ENCODE data around the gene CLDND2. TPM values are rescaled to one million over a fixed set of nuclear protein-coding genes. Genes with fewer than 3 reads are reported as not detected.

CLDND2 gene
- total RNA-seq, 2 experiments from 2014 or later: 0.60 to 0.84 TPM

- Histone ChIP-seq H3K36me3 (ENCODE audit: insufficient read depth, low read length) (peaks cover 16% of the 10 kb centered on the region), H3K9me3 (ENCODE audit: control insufficient read depth in 1 of 2, insufficient read depth in 1 of 2, low read length in 2 of 2) (no peaks in the 10 kb centered on the region), H3K4me3 (ENCODE audit: low read length) (no peak overlapping the region), H3K4me1 (ENCODE audit: insufficient read depth, low read length) (peaks cover 8% of the 10 kb centered on the region), H3K27me3 (ENCODE audit: control insufficient read depth in 1 of 2, insufficient read depth in 2 of 2, low read length in 2 of 2) (no peaks in the 10 kb centered on the region), H3K27ac (ENCODE audit: low read depth in 1 of 2, low read length in 2 of 2) (no peak overlapping the region)
- Mint-ChIP-seq H3K9me3 (no peaks in the 10 kb centered on the region), H3K4me3 (peak overlapping the region; percentile 39), H3K36me3 (ENCODE audit: low read depth) (peaks cover 32% of the 10 kb centered on the region), H3K4me1 (ENCODE audit: low read depth) (peaks cover 24% of the 10 kb centered on the region), H3K27ac (peak overlapping the region; percentile 72), H3K27me3 (no peaks in the 10 kb centered on the region)
- TF ChIP-seq CTCF (IDR thresholded peaks at IDR 0.05): no peak
- DNase-seq (peak in 6 of 14 experiments; percentile 18 to 73 (median 38)), ATAC-seq (ENCODE audit: poor library complexity) (peak; percentile 96)
- ChIA-PET CTCF (interaction anchor here (1.1 kb wide), 1 partner anchor 68 kb away, joined by 3 read pairs; no protein-coding TSS in a partner anchor), POLR2A (interaction anchor here (0.7 to 1.0 kb wide), 3 partner anchors 9 to 21 kb away, joined by 3 read pairs; no protein-coding TSS in a partner anchor)
- intact Hi-C loops (cut with DNase I, micrococcal nuclease): no loop called here
Measured at GRCh38 chr19:51354742-51355148, 14.1 kb downstream of the CLDND2 start.

GRCh38 chr19:51354103-51354741 is 14.6 kb downstream of the CLDND2 start:
- Histone ChIP-seq H3K9me3 (ENCODE audit: control insufficient read depth in 1 of 2, insufficient read depth in 1 of 2, low read length in 2 of 2) (no peaks in the 10 kb centered on the region), H3K36me3 (ENCODE audit: insufficient read depth, low read length) (peaks cover 19% of the 10 kb centered on the region), H3K27me3 (ENCODE audit: control insufficient read depth in 1 of 2, insufficient read depth in 2 of 2, low read length in 2 of 2) (no peaks in the 10 kb centered on the region), H3K27ac (ENCODE audit: low read depth in 1 of 2, low read length in 2 of 2) (no peak overlapping the region), H3K4me1 (ENCODE audit: insufficient read depth, low read length) (peaks cover 8% of the 10 kb centered on the region), H3K4me3 (ENCODE audit: low read length) (no peak overlapping the region)
- Mint-ChIP-seq H3K4me1 (ENCODE audit: low read depth) (peaks cover 24% of the 10 kb centered on the region), H3K27me3 (no peaks in the 10 kb centered on the region), H3K4me3 (no peak overlapping the region), H3K36me3 (ENCODE audit: low read depth) (peaks cover 35% of the 10 kb centered on the region), H3K9me3 (no peaks in the 10 kb centered on the region), H3K27ac (peak overlapping the region; percentile 72)
- DNase-seq (no peak), ATAC-seq (ENCODE audit: poor library complexity) (no peak)
- intact Hi-C loops (cut with DNase I, micrococcal nuclease): no loop called here
- POLR2A ChIA-PET: interaction anchor here (0.9 to 1.0 kb wide), 2 partner anchors 12 to 22 kb away, joined by 3 read pairs; no protein-coding TSS in a partner anchor
- TF ChIP-seq CTCF (IDR thresholded peaks at IDR 0.05): no peak
- CTCF ChIA-PET: interaction anchor here (1.1 kb wide), 1 partner anchor 68 kb away, joined by 3 read pairs; no protein-coding TSS in a partner anchor

GRCh38 chr19:51352783-51353360 is 15.9 kb downstream of the CLDND2 start:
- CTCF ChIA-PET: no interaction called here
- Mint-ChIP-seq H3K36me3 (ENCODE audit: low read depth) (peaks cover 35% of the 10 kb centered on the region), H3K4me1 (ENCODE audit: low read depth) (peaks cover 24% of the 10 kb centered on the region), H3K9me3 (no peaks in the 10 kb centered on the region), H3K27ac (no peak overlapping the region), H3K4me3 (no peak overlapping the region), H3K27me3 (no peaks in the 10 kb centered on the region)
- POLR2A ChIA-PET: no interaction called here
- Histone ChIP-seq H3K27me3 (ENCODE audit: control insufficient read depth in 1 of 2, insufficient read depth in 2 of 2, low read length in 2 of 2) (no peaks in the 10 kb centered on the region), H3K4me3 (ENCODE audit: low read length) (no peak overlapping the region), H3K4me1 (ENCODE audit: insufficient read depth, low read length) (peaks cover 8% of the 10 kb centered on the region), H3K27ac (ENCODE audit: low read depth in 1 of 2, low read length in 2 of 2) (no peak overlapping the region), H3K36me3 (ENCODE audit: insufficient read depth, low read length) (peaks cover 22% of the 10 kb centered on the region), H3K9me3 (ENCODE audit: control insufficient read depth in 1 of 2, insufficient read depth in 1 of 2, low read length in 2 of 2) (no peaks in the 10 kb centered on the region)
- intact Hi-C loops (cut with DNase I, micrococcal nuclease): no loop called here
- DNase-seq: no peak
- no peak for TF ChIP-seq CTCF (IDR thresholded peaks at IDR 0.05)
- no peak for ATAC-seq (ENCODE audit: poor library complexity)
